Neuronal stem cell (in vitro differentiated cells): ENCODE data around the gene ACAD8.

Experiments
- DNase-seq: peaks from one replicate; pipeline ENCODE4 v3.0.0-alpha.2; 2013; ENCODE audit warnings: low spot score
- H2AFZ ChIP-seq: one replicate; pipeline ENCODE4 v1.6.1; 2013; ENCODE audit warnings: mild to moderate bottlenecking, low read length, inconsistent platforms
- H2AK5ac ChIP-seq: 2 replicates; pipeline ENCODE4 v1.6.1; 2013; ENCODE audit warnings: low read depth, mild to moderate bottlenecking, inconsistent platforms, low read length, moderate library complexity, mixed read lengths
- H2BK120ac ChIP-seq: 2 replicates; pipeline ENCODE4 v1.6.1; 2013; ENCODE audit warnings: low read depth, mild to moderate bottlenecking, inconsistent platforms, low read length, moderate library complexity, mixed read lengths
- H2BK12ac ChIP-seq: one replicate; pipeline ENCODE4 v1.6.1; 2013; ENCODE audit warnings: low read length, inconsistent platforms
- H2BK15ac ChIP-seq: 2 replicates; pipeline ENCODE4 v1.6.1; 2013; ENCODE audit warnings: mild to moderate bottlenecking, low read length, inconsistent platforms, mixed read lengths
- H2BK5ac ChIP-seq: one replicate; pipeline ENCODE4 v1.6.1; 2013; ENCODE audit warnings: inconsistent platforms, mild to moderate bottlenecking, low read length, moderate library complexity
- H3K14ac ChIP-seq: one replicate; pipeline ENCODE4 v1.6.1; 2013; ENCODE audit warnings: low read length, inconsistent platforms
- H3K18ac ChIP-seq: 2 replicates; pipeline ENCODE4 v1.6.1; 2013; ENCODE audit warnings: low read length, inconsistent platforms
- H3K23ac ChIP-seq: 2 replicates; pipeline ENCODE4 v1.6.1; 2013; ENCODE audit warnings: low read depth, mild to moderate bottlenecking, mixed read lengths, low read length, inconsistent platforms; ENCODE audit not compliant: poor library complexity
- H3K27ac ChIP-seq: replicated peaks from 3 replicates; pipeline ENCODE4 v1.5.1; 2013; ENCODE audit warnings: low read length, inconsistent platforms
- H3K27me3 ChIP-seq, 3 experiments: 2 replicates each; pipeline ENCODE4 v1.6.1; 2013; ENCODE audit warnings: low read length in 3 of 3, mild to moderate bottlenecking in 2 of 3, inconsistent platforms in 1 of 3, low read depth in 1 of 3, mixed read lengths in 1 of 3, moderate library complexity in 1 of 3; ENCODE audit not compliant: control insufficient read depth in 3 of 3, insufficient read depth in 3 of 3
- H3K36me3 ChIP-seq, 2 donors: replicated peaks in 1 of 2; 2 replicates each; pipeline ENCODE4 v1.6.1; 2013; ENCODE audit warnings: low read length in 2 of 2; ENCODE audit not compliant: control insufficient read depth in 2 of 2, insufficient read depth in 2 of 2
- H3K4ac ChIP-seq: 2 replicates; pipeline ENCODE4 v1.6.1; 2013; ENCODE audit warnings: inconsistent platforms, mild to moderate bottlenecking, low read length, moderate library complexity
- H3K4me1 ChIP-seq, 2 donors: 1 replicate in 1 of 2; 2 replicates in 1 of 2; pipeline ENCODE4 v1.6.1; 2013; ENCODE audit warnings: low read length in 2 of 2, low read depth in 1 of 2; ENCODE audit not compliant: control insufficient read depth in 2 of 2, insufficient read depth in 1 of 2
- H3K4me2 ChIP-seq: one replicate; pipeline ENCODE4 v1.6.1; 2013; ENCODE audit warnings: mild to moderate bottlenecking, low read length, inconsistent platforms; ENCODE audit not compliant: insufficient read depth, poor library complexity, severe bottlenecking
- H3K4me3 ChIP-seq, 2 donors: 2 replicates each; pipeline ENCODE4 v1.5.1; 2013; ENCODE audit warnings: low read length in 2 of 2, mild to moderate bottlenecking in 2 of 2, inconsistent platforms in 1 of 2, moderate library complexity in 1 of 2
- H3K79me1 ChIP-seq: one replicate; pipeline ENCODE4 v1.6.1; 2013; ENCODE audit warnings: low read depth, mild to moderate bottlenecking, inconsistent platforms, low read length, moderate library complexity
- H3K9ac ChIP-seq: one replicate; pipeline ENCODE4 v1.6.1; 2013; ENCODE audit warnings: mild to moderate bottlenecking, low read depth, low read length, inconsistent platforms; ENCODE audit not compliant: poor library complexity
- H3K9me3 ChIP-seq, 2 donors: replicated peaks in 1 of 2; 2 replicates each; pipeline versions ENCODE3 to v1.6.1; 2013; ENCODE audit warnings: low read length in 2 of 2, mild to moderate bottlenecking in 2 of 2, inconsistent platforms in 1 of 2, low read depth in 1 of 2, mixed read lengths in 1 of 2, moderate library complexity in 1 of 2; ENCODE audit not compliant: control insufficient read depth in 2 of 2, insufficient read depth in 1 of 2
- H4K8ac ChIP-seq: one replicate; pipeline ENCODE4 v1.6.1; 2013; ENCODE audit warnings: low read depth, mild to moderate bottlenecking, inconsistent platforms, low read length, moderate library complexity
- H4K91ac ChIP-seq: one replicate; pipeline ENCODE4 v1.6.1; 2013; ENCODE audit warnings: low read length, low read depth, mild to moderate bottlenecking, inconsistent platforms; ENCODE audit not compliant: poor library complexity
- WGBS, 2 donors: extraction: QIAGEN DNeasy Blood & Tissue Kit; methylation state at CpG; one replicate each; pipeline ENCODE4 v1.1.7; 2013; ENCODE audit warnings: missing lambda C conversion rate in 2 of 2, mixed read lengths in 1 of 2; ENCODE audit not compliant: insufficient read length in 2 of 2, insufficient replicate concordance in 1 of 2; ENCODE audit errors: extremely low coverage in 2 of 2; 5-methylcytosine and 5-hydroxymethylcytosine counted together

Gene ACAD8

DNA sequence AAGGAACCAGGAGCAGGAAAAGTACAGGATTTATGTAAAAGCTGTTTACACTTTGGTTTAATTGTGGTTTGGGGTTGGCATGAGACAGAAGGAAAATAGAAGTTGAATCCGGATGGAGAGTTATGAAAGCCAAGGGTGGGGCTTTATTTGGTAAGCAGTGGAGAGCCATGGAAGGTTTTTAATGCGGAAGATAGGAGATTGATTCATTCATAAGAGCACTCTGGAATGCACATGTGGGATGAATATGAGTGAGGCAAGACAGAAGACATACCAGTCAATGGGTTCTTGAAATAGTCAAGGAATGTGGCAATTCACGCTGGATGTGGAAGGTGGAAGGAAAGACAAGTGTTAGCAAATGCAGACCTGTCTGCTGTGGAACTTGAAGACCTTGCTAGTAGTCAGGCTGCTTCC lies 13.5 kb downstream of the ACAD8 start:
- no peak overlapping the region for H2AFZ ChIP-seq
- no peak overlapping the region for H2BK15ac ChIP-seq
- H3K4ac ChIP-seq = no peak overlapping the region
- H3K79me1 ChIP-seq = no peaks in the 10 kb centered on the region
- WGBS, 2 donors = no CpG with 5 or more reads among the region's 3 CpGs
- H2BK12ac ChIP-seq = no peak overlapping the region
- peaks cover 0 to 12% (median 3%) of the 10 kb centered on the region in 3 experiments for H3K27me3 ChIP-seq
- no peak overlapping the region for H3K18ac ChIP-seq
- H4K8ac ChIP-seq = no peak overlapping the region
- H2BK5ac ChIP-seq = no peak overlapping the region
- H3K4me1 ChIP-seq = peaks cover 5 to 6% of the 10 kb centered on the region in 2 donors
- no peak overlapping the region for H3K23ac ChIP-seq
- H2AK5ac ChIP-seq = no peak overlapping the region
- no peaks in the 10 kb centered on the region for H3K9me3 ChIP-seq
- no peak overlapping the region for H3K4me3 ChIP-seq
- no peak overlapping the region for H3K4me2 ChIP-seq
- H4K91ac ChIP-seq = no peak overlapping the region
- no peak overlapping the region for H3K14ac ChIP-seq
- H3K9ac ChIP-seq = no peak overlapping the region
- no peak overlapping the region for H2BK120ac ChIP-seq
- H3K27ac ChIP-seq = no peak overlapping the region
- DNase-seq = no peak
- H3K36me3 ChIP-seq = peaks cover 7 to 18% of the 10 kb centered on the region in 2 donors

DNA sequence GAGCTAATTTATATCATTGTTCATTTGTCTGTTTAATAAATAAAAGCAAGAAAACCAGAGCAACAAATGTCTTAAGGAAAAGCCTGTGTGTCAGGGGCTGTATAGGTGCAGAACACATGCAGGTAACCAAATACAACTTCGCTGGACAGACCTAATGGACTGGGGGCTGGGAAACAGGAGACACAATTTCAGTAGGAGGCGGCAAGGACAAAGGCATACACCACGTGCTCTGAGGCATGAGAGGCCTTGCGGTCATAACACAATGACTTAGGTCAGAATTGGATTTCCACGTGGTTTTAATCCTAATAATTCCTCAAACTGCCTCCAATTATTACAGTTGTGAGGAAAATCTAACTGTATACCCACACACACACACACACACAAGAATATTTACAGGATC lies 14.1 kb downstream of the ACAD8 start:
- no CpG with 5 or more reads among the region's 5 CpGs for WGBS, 2 donors

DNA sequence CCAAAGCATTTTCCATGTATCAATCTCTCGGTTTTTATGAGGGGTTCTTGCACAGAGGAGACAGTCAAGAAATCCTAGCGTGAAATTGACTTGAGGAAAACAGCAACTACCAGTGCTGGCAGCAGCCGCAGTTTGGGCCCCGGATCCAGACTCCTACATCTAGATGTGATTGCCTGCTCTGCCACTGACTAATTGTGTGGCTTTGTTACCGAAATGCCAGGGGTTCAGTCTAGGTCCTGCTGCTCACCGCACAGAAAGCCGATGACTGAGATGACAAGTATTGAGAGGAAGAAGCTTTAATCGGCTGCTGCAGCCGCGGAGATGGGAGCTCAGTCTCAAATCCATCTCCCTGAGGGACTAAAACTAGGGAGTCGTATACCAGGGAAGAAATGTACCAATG lies 14.6 kb downstream of the ACAD8 start:
- peaks cover 5 to 13% of the 10 kb centered on the region in 2 donors for H3K4me1 ChIP-seq
- no peak overlapping the region for H3K18ac ChIP-seq
- no peak overlapping the region for H3K14ac ChIP-seq
- H3K4me3 ChIP-seq = no peak overlapping the region
- no peaks in the 10 kb centered on the region for H3K79me1 ChIP-seq
- H4K91ac ChIP-seq = no peak overlapping the region
- no peak for DNase-seq
- no CpG with 5 or more reads among the region's 11 CpGs for WGBS, 2 donors
- H3K4ac ChIP-seq = no peak overlapping the region
- H3K27ac ChIP-seq = no peak overlapping the region
- no peak overlapping the region for H2BK15ac ChIP-seq
- H2BK120ac ChIP-seq = no peak overlapping the region
- no peak overlapping the region for H3K9ac ChIP-seq
- peaks cover 1 to 18% (median 10%) of the 10 kb centered on the region in 3 experiments for H3K27me3 ChIP-seq
- H3K23ac ChIP-seq = no peak overlapping the region
- H2AFZ ChIP-seq = no peak overlapping the region
- peaks cover 5 to 7% of the 10 kb centered on the region in 2 donors for H3K36me3 ChIP-seq
- no peaks in the 10 kb centered on the region for H3K9me3 ChIP-seq
- H2BK5ac ChIP-seq = no peak overlapping the region
- no peak overlapping the region for H2AK5ac ChIP-seq
- no peak overlapping the region for H2BK12ac ChIP-seq
- no peak overlapping the region for H3K4me2 ChIP-seq
- H4K8ac ChIP-seq = no peak overlapping the region

More for the DNA sequence above, 14.1 kb downstream of the ACAD8 start:
- Histone ChIP-seq H4K91ac (no peak overlapping the region), H2BK120ac (no peak overlapping the region), H2BK5ac (no peak overlapping the region), H3K27me3 (peaks cover 0 to 16% (median 5%) of the 10 kb centered on the region in 3 experiments), H3K9me3 (no peaks in the 10 kb centered on the region), H3K4me3 (no peak overlapping the region), H3K14ac (no peak overlapping the region), H3K4me1 (peaks cover 5 to 8% of the 10 kb centered on the region in 2 donors), H2BK15ac (no peak overlapping the region), H3K79me1 (no peaks in the 10 kb centered on the region), H3K4me2 (no peak overlapping the region), H3K18ac (no peak overlapping the region), H2AFZ (peak overlapping the region; percentile 11), H3K4ac (no peak overlapping the region), H3K9ac (no peak overlapping the region), H4K8ac (no peak overlapping the region), H2BK12ac (no peak overlapping the region), H3K36me3 (peaks cover 5 to 12% of the 10 kb centered on the region in 2 donors), H3K23ac (no peak overlapping the region), H3K27ac (no peak overlapping the region), H2AK5ac (no peak overlapping the region)
- DNase-seq = no peak

DNA sequence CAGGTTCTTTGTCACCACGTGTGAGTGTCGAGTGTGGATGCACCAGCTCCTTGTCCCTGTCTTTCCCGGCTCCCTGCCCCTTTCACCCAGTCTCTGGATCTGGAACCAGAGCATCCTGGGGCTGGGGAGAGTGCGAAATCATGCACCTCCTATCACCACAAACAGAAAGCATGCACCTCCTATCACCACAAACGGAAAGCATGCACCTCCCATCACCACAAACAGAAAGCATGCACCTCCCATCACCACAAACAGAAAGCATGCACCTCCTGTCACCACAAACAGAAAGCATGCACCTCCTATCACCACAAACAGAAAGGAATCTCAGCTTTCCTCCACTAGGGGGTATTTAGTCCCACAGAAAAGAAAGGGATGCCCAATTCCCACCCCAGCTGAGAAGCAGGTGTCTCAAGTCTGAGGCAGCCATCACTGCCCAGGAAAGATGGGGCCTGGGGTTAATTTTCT lies 16.9 kb downstream of the ACAD8 start:
- Histone ChIP-seq H4K91ac (no peak overlapping the region), H3K9me3 (no peaks in the 10 kb centered on the region), H2BK5ac (no peak overlapping the region), H3K4me3 (no peak overlapping the region), H3K27me3 (peaks cover 2 to 40% (median 27%) of the 10 kb centered on the region in 3 experiments), H3K18ac (peak overlapping the region; percentile 11), H3K4me2 (no peak overlapping the region), H2AFZ (no peak overlapping the region), H4K8ac (no peak overlapping the region), H3K27ac (no peak overlapping the region), H2AK5ac (no peak overlapping the region), H3K14ac (no peak overlapping the region), H2BK120ac (no peak overlapping the region), H3K79me1 (no peaks in the 10 kb centered on the region), H3K9ac (no peak overlapping the region), H2BK15ac (no peak overlapping the region), H2BK12ac (no peak overlapping the region), H3K36me3 (no peaks in the 10 kb centered on the region), H3K23ac (no peak overlapping the region), H3K4me1 (peaks cover 5 to 23% of the 10 kb centered on the region in 2 donors), H3K4ac (no peak overlapping the region)
- WGBS, 2 donors = no CpG with 5 or more reads among the region's 5 CpGs
- no peak for DNase-seq
